K562 (cell line): ENCODE data around the gene EPB41L4A. TPM values are rescaled to one million over a fixed set of nuclear protein-coding genes. Genes with fewer than 3 reads are reported as not detected.

Experiments
- BCOR ChIP-seq: fragments of 450-650 bp; IDR thresholded peaks from 2 replicates; pipeline ENCODE4 v1.6.1; 2016
- DDX20 ChIP-seq: fragments of 450-650 bp; IDR thresholded peaks from 2 replicates; pipeline ENCODE4 v1.6.1; 2016; ENCODE audit warnings: missing genetic modification characterization, low read depth, mild to moderate bottlenecking, missing compliant biosample characterization, moderate library complexity
- DIDO1 ChIP-seq: fragments of 450-650 bp; IDR thresholded peaks from 2 replicates; pipeline ENCODE4 v1.6.1; 2016; ENCODE audit warnings: low read depth, missing biosample characterization, missing genetic modification characterization
- GABPA ChIP-seq: fragments of 200-800 bp; sonication (Bioruptor generic); conservative IDR thresholded peaks from 2 replicates; pipeline ENCODE4 v1.6.1; 2016; ENCODE audit warnings: low read depth, missing genetic modification characterization, missing compliant biosample characterization
- KLF6 ChIP-seq: fragments of 250-450 bp; sonication (Bioruptor Pico); IDR thresholded peaks from 2 replicates; pipeline ENCODE4 v1.4.0; 2020; ENCODE audit warnings: mild to moderate bottlenecking, moderate library complexity, borderline replicate concordance
- LARP7 ChIP-seq: fragments of 450-650 bp; IDR thresholded peaks from 2 replicates; pipeline ENCODE4 v1.6.1; 2016
- MAFK ChIP-seq: IDR thresholded peaks from 2 replicates; pipeline ENCODE4 v1.6.1; 2011; ENCODE audit warnings: low read length, improper control_type of control experiment
- MAZ ChIP-seq, 2 experiments: fragments of 450-650 bp in 1 of 2; sonication (generic) in 1 of 2; formaldehyde crosslinking; IDR thresholded peaks in 1 of 2; conservative IDR thresholded peaks in 1 of 2; 2 replicates each; pipeline versions ENCODE4 v1.4.0 to v1.5.0; 2020; ENCODE audit warnings: mild to moderate bottlenecking in 1 of 2, missing genetic modification reagents in 1 of 2
- NFATC3 ChIP-seq: fragments of 450-650 bp; IDR thresholded peaks from 2 replicates; pipeline ENCODE4 v1.6.1; 2017; ENCODE audit warnings: mild to moderate bottlenecking
- POLR3G ChIP-seq: IDR thresholded peaks from 2 replicates; pipeline ENCODE4 v1.6.1; 2011; ENCODE audit not compliant: insufficient read length, insufficient replicate concordance; ENCODE audit errors: extremely low read depth
- PTRF ChIP-seq: fragments of 450-650 bp; IDR thresholded peaks from 2 replicates; pipeline ENCODE4 v1.6.1; 2016; ENCODE audit warnings: mild to moderate bottlenecking, missing genetic modification characterization, missing compliant biosample characterization
- TRIM24 ChIP-seq, 2 experiments: fragments of 450-650 bp; IDR thresholded peaks; 2 replicates each; pipeline ENCODE4 v1.6.1; 2016
- ZNF174 ChIP-seq: fragments of 250-450 bp; sonication (Bioruptor Pico); IDR thresholded peaks from 2 replicates; pipeline ENCODE4 v1.4.0; 2020; ENCODE audit warnings: mild to moderate bottlenecking
- ZNF311 ChIP-seq: fragments of 250-450 bp; sonication (Bioruptor Pico); IDR thresholded peaks from 2 replicates; pipeline ENCODE4 v1.4.0; 2020; ENCODE audit warnings: mild to moderate bottlenecking, moderate library complexity
- ZNF354B ChIP-seq: fragments of 250-450 bp; sonication (Bioruptor Pico); IDR thresholded peaks from 2 replicates; pipeline ENCODE4 v1.4.0; 2020
- ZNF436 ChIP-seq: fragments of 250-450, 450-650 bp; sonication (Bioruptor Pico); formaldehyde crosslinking; IDR thresholded peaks from 2 replicates; pipeline ENCODE4 v1.7.0; 2020; ENCODE audit warnings: mild to moderate bottlenecking
- ZNF695 ChIP-seq: fragments of 450-650 bp; formaldehyde crosslinking; IDR thresholded peaks from 2 replicates; pipeline ENCODE4 v1.4.0; 2020; ENCODE audit warnings: mild to moderate bottlenecking, moderate library complexity
- polyA plus RNA-seq, 8 experiments: library from polyadenylated mRNA; depleted of rRNA in 4 of 8; stranded (reverse) in 5 of 8; unstranded in 3 of 8; fragments of >200 nt; fragmentation: Nextera tagmentation in 2 of 8; fragmentation: Illumina TruSeq in 1 of 8; extraction: Ambion mirVana in 2 of 8; extraction: Trizol in 1 of 8; gene quantifications; 2 replicates each; pipeline versions ENCODE4 v1.2.1 to v1.2.3, GENCODE V29; 2011 to 2014; ENCODE audit warnings: inconsistent platforms in 1 of 8, missing spikeins in 1 of 8
- total RNA-seq, 7 experiments: library from RNA; depleted of rRNA in 6 of 7; stranded (reverse); fragments of >200 nt in 6 of 7; fragmentation: Illumina TruSeq in 2 of 7; extraction: Trizol in 2 of 7; gene quantifications; 2 replicates each; pipeline versions ENCODE4 v1.2.1 to v1.2.3, GENCODE V29; 2011 to 2021; ENCODE audit warnings: low replicate concordance in 1 of 7
- TF ChIP-seq, protein P1 (sequence below): IDR thresholded peaks from 2 replicates; pipeline ENCODE4 v1.6.1; 2014; ENCODE audit warnings: antibody characterized with exemption
- TF ChIP-seq, protein P2 (sequence below), 2 experiments: fragments of 450-650 bp in 1 of 2; sonication (generic) in 1 of 2; formaldehyde crosslinking in 1 of 2; IDR thresholded peaks in 1 of 2; conservative IDR thresholded peaks in 1 of 2; 2 replicates each; pipeline versions ENCODE4 v1.6.1 to v1.8.1; 2016 to 2023; ENCODE audit warnings: mild to moderate bottlenecking in 2 of 2, moderate library complexity in 2 of 2, inconsistent platforms in 1 of 2, missing genetic modification reagents in 1 of 2
- TF ChIP-seq, protein P3 (sequence below): sonication (generic); formaldehyde crosslinking; IDR thresholded peaks from 2 replicates; pipeline ENCODE4 v1.8.1; 2023; ENCODE audit warnings: mild to moderate bottlenecking, missing genetic modification reagents, moderate library complexity
- TF ChIP-seq, protein P4 (sequence below): sonication (generic); formaldehyde crosslinking; IDR thresholded peaks from 2 replicates; pipeline ENCODE4 v1.8.0; 2022; ENCODE audit warnings: mild to moderate bottlenecking, missing genetic modification reagents

Gene EPB41L4A
- total and polyA plus RNA-seq, 9 of the 15 experiments (the other 6 are each of a cell fraction or from before 2014, with no cell fraction given), result 0.04 to 0.35 (median 0.12) TPM; not detected in 3

DNA sequence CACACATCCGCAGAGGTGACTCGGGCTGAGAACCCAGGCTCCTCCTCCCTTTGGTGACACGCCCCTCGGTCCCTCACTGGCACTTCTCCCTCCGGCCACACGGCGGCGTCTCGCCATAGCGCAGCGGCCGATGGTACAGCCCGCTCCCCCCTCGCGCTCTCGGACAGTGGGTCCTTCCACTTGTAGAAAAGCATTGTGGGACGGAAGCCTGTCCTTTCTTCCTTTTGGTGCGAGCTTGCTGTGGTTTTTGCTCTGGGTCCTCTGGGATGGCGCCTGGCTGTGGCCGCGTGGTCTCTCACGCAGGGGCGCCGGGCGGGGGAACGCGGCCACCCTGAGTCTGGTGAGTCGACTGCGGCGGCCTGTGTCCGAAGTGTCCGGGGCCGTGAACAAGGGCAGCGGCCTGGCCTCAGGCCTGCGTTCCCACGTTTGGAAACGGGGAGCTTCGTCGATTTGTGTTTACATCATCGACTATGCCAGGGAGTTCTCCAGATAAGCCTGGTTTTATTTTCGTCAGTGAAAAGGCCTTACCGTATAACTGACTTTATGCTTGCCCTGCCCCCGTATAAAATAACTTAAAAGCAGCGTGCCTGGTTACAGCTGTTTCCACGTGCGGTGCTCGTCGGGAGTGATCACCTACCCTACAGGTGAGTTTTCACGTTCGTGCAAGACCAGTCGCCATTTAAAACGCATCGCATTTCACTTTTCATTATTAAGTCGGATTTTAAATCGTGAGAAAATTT lies 258.3 kb downstream of the EPB41L4A start (continued):
- no peak for TF ChIP-seq POLR3G
- TF ChIP-seq ZNF174 (CRISPR knock-in tag), result 0 out of 2 replicates have a peak, but pooled peaks have one; percentile 74
- TF ChIP-seq ZNF311, result no peak
- peak in 1 of 2 experiments; percentile 40; a peak in 1 of 4 replicates for TF ChIP-seq TRIM24 (IDR thresholded peaks at IDR 0.05)
- no peak for TF ChIP-seq GABPA (tag)
- TF ChIP-seq KLF6 (CRISPR knock-in tag), result no peak
- TF ChIP-seq ZNF436 (CRISPR knock-in tag), result no peak
- TF ChIP-seq, protein P1, sequence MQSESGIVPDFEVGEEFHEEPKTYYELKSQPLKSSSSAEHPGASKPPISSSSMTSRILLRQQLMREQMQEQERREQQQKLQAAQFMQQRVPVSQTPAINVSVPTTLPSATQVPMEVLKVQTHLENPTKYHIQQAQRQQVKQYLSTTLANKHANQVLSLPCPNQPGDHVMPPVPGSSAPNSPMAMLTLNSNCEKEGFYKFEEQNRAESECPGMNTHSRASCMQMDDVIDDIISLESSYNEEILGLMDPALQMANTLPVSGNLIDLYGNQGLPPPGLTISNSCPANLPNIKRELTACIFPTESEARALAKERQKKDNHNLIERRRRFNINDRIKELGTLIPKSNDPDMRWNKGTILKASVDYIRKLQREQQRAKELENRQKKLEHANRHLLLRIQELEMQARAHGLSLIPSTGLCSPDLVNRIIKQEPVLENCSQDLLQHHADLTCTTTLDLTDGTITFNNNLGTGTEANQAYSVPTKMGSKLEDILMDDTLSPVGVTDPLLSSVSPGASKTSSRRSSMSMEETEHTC, result no peak; the same call in 1 of the 2 replicates
- TF ChIP-seq MAFK, result no peak
- TF ChIP-seq, protein P2, sequence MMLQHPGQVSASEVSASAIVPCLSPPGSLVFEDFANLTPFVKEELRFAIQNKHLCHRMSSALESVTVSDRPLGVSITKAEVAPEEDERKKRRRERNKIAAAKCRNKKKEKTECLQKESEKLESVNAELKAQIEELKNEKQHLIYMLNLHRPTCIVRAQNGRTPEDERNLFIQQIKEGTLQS (IDR thresholded peaks at IDR 0.05), result peak; percentile 41; the same call in 1 of the 2 replicates
- TF ChIP-seq, protein P2 (CRISPR knock-in tag; conservative IDR thresholded peaks at IDR 0.05), result 0 out of 2 replicates have a peak, but pooled peaks have one; percentile 15
- TF ChIP-seq LARP7, result no peak
- TF ChIP-seq DIDO1, result no peak
- TF ChIP-seq, protein P3, sequence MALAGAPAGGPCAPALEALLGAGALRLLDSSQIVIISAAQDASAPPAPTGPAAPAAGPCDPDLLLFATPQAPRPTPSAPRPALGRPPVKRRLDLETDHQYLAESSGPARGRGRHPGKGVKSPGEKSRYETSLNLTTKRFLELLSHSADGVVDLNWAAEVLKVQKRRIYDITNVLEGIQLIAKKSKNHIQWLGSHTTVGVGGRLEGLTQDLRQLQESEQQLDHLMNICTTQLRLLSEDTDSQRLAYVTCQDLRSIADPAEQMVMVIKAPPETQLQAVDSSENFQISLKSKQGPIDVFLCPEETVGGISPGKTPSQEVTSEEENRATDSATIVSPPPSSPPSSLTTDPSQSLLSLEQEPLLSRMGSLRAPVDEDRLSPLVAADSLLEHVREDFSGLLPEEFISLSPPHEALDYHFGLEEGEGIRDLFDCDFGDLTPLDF, result peak; percentile 68
- TF ChIP-seq, protein P4, sequence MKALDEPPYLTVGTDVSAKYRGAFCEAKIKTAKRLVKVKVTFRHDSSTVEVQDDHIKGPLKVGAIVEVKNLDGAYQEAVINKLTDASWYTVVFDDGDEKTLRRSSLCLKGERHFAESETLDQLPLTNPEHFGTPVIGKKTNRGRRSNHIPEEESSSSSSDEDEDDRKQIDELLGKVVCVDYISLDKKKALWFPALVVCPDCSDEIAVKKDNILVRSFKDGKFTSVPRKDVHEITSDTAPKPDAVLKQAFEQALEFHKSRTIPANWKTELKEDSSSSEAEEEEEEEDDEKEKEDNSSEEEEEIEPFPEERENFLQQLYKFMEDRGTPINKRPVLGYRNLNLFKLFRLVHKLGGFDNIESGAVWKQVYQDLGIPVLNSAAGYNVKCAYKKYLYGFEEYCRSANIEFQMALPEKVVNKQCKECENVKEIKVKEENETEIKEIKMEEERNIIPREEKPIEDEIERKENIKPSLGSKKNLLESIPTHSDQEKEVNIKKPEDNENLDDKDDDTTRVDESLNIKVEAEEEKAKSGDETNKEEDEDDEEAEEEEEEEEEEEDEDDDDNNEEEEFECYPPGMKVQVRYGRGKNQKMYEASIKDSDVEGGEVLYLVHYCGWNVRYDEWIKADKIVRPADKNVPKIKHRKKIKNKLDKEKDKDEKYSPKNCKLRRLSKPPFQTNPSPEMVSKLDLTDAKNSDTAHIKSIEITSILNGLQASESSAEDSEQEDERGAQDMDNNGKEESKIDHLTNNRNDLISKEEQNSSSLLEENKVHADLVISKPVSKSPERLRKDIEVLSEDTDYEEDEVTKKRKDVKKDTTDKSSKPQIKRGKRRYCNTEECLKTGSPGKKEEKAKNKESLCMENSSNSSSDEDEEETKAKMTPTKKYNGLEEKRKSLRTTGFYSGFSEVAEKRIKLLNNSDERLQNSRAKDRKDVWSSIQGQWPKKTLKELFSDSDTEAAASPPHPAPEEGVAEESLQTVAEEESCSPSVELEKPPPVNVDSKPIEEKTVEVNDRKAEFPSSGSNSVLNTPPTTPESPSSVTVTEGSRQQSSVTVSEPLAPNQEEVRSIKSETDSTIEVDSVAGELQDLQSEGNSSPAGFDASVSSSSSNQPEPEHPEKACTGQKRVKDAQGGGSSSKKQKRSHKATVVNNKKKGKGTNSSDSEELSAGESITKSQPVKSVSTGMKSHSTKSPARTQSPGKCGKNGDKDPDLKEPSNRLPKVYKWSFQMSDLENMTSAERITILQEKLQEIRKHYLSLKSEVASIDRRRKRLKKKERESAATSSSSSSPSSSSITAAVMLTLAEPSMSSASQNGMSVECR, result no peak; the same call in 1 of the 2 replicates
- TF ChIP-seq PTRF, result no peak
- TF ChIP-seq DDX20, result no peak
- peak; percentile 79 to 83 for TF ChIP-seq MAZ (CRISPR knock-in tag; conservative IDR thresholded peaks at IDR 0.05 in 1 of 2, IDR thresholded peaks at IDR 0.05 in 1 of 2)
- TF ChIP-seq ZNF695 (CRISPR knock-in tag), result no peak
- no peak for TF ChIP-seq NFATC3
- no peak for TF ChIP-seq BCOR
- TF ChIP-seq ZNF354B (CRISPR knock-in tag), result no peak
